Measurements from ENCODE around the gene EIF2B2. TPM values are rescaled to one million over a fixed set of nuclear protein-coding genes. Genes with fewer than 3 reads are reported as not detected.

The EIF2B2 gene
- total and polyA plus RNA-seq, 2 experiments from 2014 or later, result 39.2 to 40.5 TPM

GRCh38 chr14:75015496-75015895 is 12.8 kb downstream of the EIF2B2 start:
- H2AFZ ChIP-seq, result no peak overlapping the region
- H3K36me3 ChIP-seq (ENCODE audit: insufficient read depth), result peaks cover 9% of the 10 kb centered on the region
- H3K27ac ChIP-seq (ENCODE audit: low read depth), result no peak overlapping the region
- peaks cover 14% of the 10 kb centered on the region for H3K36me3 Mint-ChIP-seq (ENCODE audit: low read depth)
- no peak for TF ChIP-seq ZNF114 (CRISPR knock-in tag; IDR thresholded peaks at IDR 0.05)
- TF ChIP-seq JUNB (IDR thresholded peaks at IDR 0.05; ENCODE audit: unreplicated experiment), result no peak
- no peak for TF ChIP-seq REST (IDR thresholded peaks at IDR 0.05; ENCODE audit: unreplicated experiment)
- no peak for TF ChIP-seq EZH2 (IDR thresholded peaks at IDR 0.05; ENCODE audit: low read depth, unreplicated experiment)
- no peak for TF ChIP-seq ZNF462 (CRISPR knock-in tag; IDR thresholded peaks at IDR 0.05)
- TF ChIP-seq CTCF (conservative IDR thresholded peaks at IDR 0.05; ENCODE audit: low read depth in 2 of 2), result no peak
- no peak for TF ChIP-seq EZH2phosphoT487 (IDR thresholded peaks at IDR 0.05; ENCODE audit: unreplicated experiment)
- no peaks in the 10 kb centered on the region for H3K4me1 Mint-ChIP-seq
- no peaks in the 10 kb centered on the region for H4K20me1 ChIP-seq (replicated peaks; ENCODE audit: insufficient read depth)
- H3K4me3 Mint-ChIP-seq, result no peak overlapping the region
- H3K4me2 ChIP-seq, result no peak overlapping the region
- H3K9me3 Mint-ChIP-seq, result no peaks in the 10 kb centered on the region
- DNase-seq (ENCODE audit: low spot score), result no peak
- no peaks in the 10 kb centered on the region for H3K79me2 ChIP-seq (replicated peaks; ENCODE audit: insufficient read depth)
- H3K27ac Mint-ChIP-seq, result no peak overlapping the region
- no peaks in the 10 kb centered on the region for H3K27me3 ChIP-seq (ENCODE audit: insufficient read depth)
- no peaks in the 10 kb centered on the region for H3K9me2 ChIP-seq (ENCODE audit: insufficient read depth)
- H3F3A ChIP-seq (replicated peaks; ENCODE audit: low read depth), result no peaks in the 10 kb centered on the region
- no peaks in the 10 kb centered on the region for H3K4me1 ChIP-seq (ENCODE audit: insufficient read depth)
- H3K27me3 Mint-ChIP-seq (ENCODE audit: insufficient read depth, low read depth, poor library complexity), result no peaks in the 10 kb centered on the region
- H3K4me3 ChIP-seq, result no peak overlapping the region
- no peak for ATAC-seq

Data from GM23338 (cell line).